ENCODE data around the gene SETD5.

SETD5 gene

GRCh38 chr3:9384141-9384828, 13.1 kb upstream of the SETD5 start:
- Histone ChIP-seq H3K27me3 (ENCODE audit: control insufficient read depth, low read length) (no peaks in the 10 kb centered on the region), H3F3A (ENCODE audit: control insufficient read depth, insufficient read depth) (peaks cover 76% of the 10 kb centered on the region), H3K79me2 (ENCODE audit: control insufficient read depth, low read length) (peaks cover 8% of the 10 kb centered on the region), H3K27ac (ENCODE audit: low read depth, low read length) (no peak overlapping the region), H3K36me3 (ENCODE audit: control insufficient read depth, low read length) (peaks cover 89% of the 10 kb centered on the region), H3K9me2 (replicated peaks; ENCODE audit: control insufficient read depth, low read length) (no peaks in the 10 kb centered on the region), H3K4me2 (ENCODE audit: low read length) (no peak overlapping the region), H3K9me3 (ENCODE audit: control insufficient read depth, insufficient read depth, low read length) (no peaks in the 10 kb centered on the region), H3K4me1 (ENCODE audit: control insufficient read depth, low read length) (no peaks in the 10 kb centered on the region), H3K4me3 (ENCODE audit: low read length) (no peak overlapping the region), H4K20me1 (ENCODE audit: control insufficient read depth, insufficient read depth, low read depth, low read length) (peaks cover 3% of the 10 kb centered on the region)
- TF ChIP-seq CTCF (IDR thresholded peaks at IDR 0.05; ENCODE audit: low read depth, low read length, poor library complexity, severe bottlenecking) (no peak), EZH2phosphoT487 (IDR thresholded peaks at IDR 0.05; ENCODE audit: borderline replicate concordance, low read length) (no peak)

- Histone ChIP-seq H3K4me1 (ENCODE audit: control insufficient read depth, low read length) (no peaks in the 10 kb centered on the region), H4K20me1 (ENCODE audit: control insufficient read depth, insufficient read depth, low read depth, low read length) (peaks cover 3% of the 10 kb centered on the region), H3K4me3 (ENCODE audit: low read length) (no peak overlapping the region), H3K79me2 (ENCODE audit: control insufficient read depth, low read length) (peaks cover 17% of the 10 kb centered on the region), H3K27me3 (ENCODE audit: control insufficient read depth, low read length) (no peaks in the 10 kb centered on the region), H3K36me3 (ENCODE audit: control insufficient read depth, low read length) (peaks cover 88% of the 10 kb centered on the region), H3K9me3 (ENCODE audit: control insufficient read depth, insufficient read depth, low read length) (no peaks in the 10 kb centered on the region), H3K4me2 (ENCODE audit: low read length) (no peak overlapping the region), H3K9me2 (replicated peaks; ENCODE audit: control insufficient read depth, low read length) (no peaks in the 10 kb centered on the region), H3K27ac (ENCODE audit: low read depth, low read length) (no peak overlapping the region), H3F3A (ENCODE audit: control insufficient read depth, insufficient read depth) (peaks cover 83% of the 10 kb centered on the region)
- no peak for TF ChIP-seq CTCF (IDR thresholded peaks at IDR 0.05; ENCODE audit: low read depth, low read length, poor library complexity, severe bottlenecking)
- no peak for TF ChIP-seq EZH2phosphoT487 (IDR thresholded peaks at IDR 0.05; ENCODE audit: borderline replicate concordance, low read length)
These were observed 12.0 kb upstream of the SETD5 start for GRCh38 chr3:9385187-9386077.

GRCh38 chr3:9386078-9386459, 11.3 kb upstream of the SETD5 start:
- no peak overlapping the region for H3K4me2 ChIP-seq (ENCODE audit: low read length)
- no peaks in the 10 kb centered on the region for H3K9me2 ChIP-seq (replicated peaks; ENCODE audit: control insufficient read depth, low read length)
- no peaks in the 10 kb centered on the region for H3K27me3 ChIP-seq (ENCODE audit: control insufficient read depth, low read length)
- peaks cover 6% of the 10 kb centered on the region for H4K20me1 ChIP-seq (ENCODE audit: control insufficient read depth, insufficient read depth, low read depth, low read length)
- peaks cover 79% of the 10 kb centered on the region for H3F3A ChIP-seq (ENCODE audit: control insufficient read depth, insufficient read depth)
- no peaks in the 10 kb centered on the region for H3K9me3 ChIP-seq (ENCODE audit: control insufficient read depth, insufficient read depth, low read length)
- H3K36me3 ChIP-seq (ENCODE audit: control insufficient read depth, low read length) = peaks cover 91% of the 10 kb centered on the region
- peaks cover 24% of the 10 kb centered on the region for H3K79me2 ChIP-seq (ENCODE audit: control insufficient read depth, low read length)
- no peak for TF ChIP-seq CTCF (IDR thresholded peaks at IDR 0.05; ENCODE audit: low read depth, low read length, poor library complexity, severe bottlenecking)
- TF ChIP-seq EZH2phosphoT487 (IDR thresholded peaks at IDR 0.05; ENCODE audit: borderline replicate concordance, low read length) = no peak
- no peak overlapping the region for H3K27ac ChIP-seq (ENCODE audit: low read depth, low read length)
- no peaks in the 10 kb centered on the region for H3K4me1 ChIP-seq (ENCODE audit: control insufficient read depth, low read length)
- H3K4me3 ChIP-seq (ENCODE audit: low read length) = no peak overlapping the region

Measured in DOHH2 (cell line).